Psoas muscle (tissue), 8 donors: Measurements from ENCODE around the gene NATD1. TPM values are rescaled to one million over a fixed set of nuclear protein-coding genes. Genes with fewer than 3 reads are reported as not detected.

ENCODE experiments used
- ATAC-seq, 4 donors: fragments of 200-7000 bp; cut with Tn5 transposase; one replicate each; pipeline ENCODE4 v1.9.1; 2020; ENCODE audit warnings: moderate library complexity in 3 of 4, mild to moderate bottlenecking in 2 of 4
- DNase-seq, 2 donors: peaks; one replicate each; pipeline ENCODE4 v3.0.0-alpha.2; 2020
- H3K27ac ChIP-seq: fragments of 200-600 bp; one replicate; pipeline ENCODE4 v1.8.0; 2022
- H3K27me3 ChIP-seq, 3 donors: fragments of 200-600 bp in 1 of 3; one replicate each; pipeline versions ENCODE4 v1.6.1 to v1.8.0; 2013 to 2022; ENCODE audit warnings: low read length in 2 of 3, mild to moderate bottlenecking in 2 of 3, moderate library complexity in 1 of 3; ENCODE audit not compliant: insufficient read depth in 3 of 3
- H3K36me3 ChIP-seq, 2 donors: fragments of 200-600 bp in 1 of 2; one replicate each; pipeline versions ENCODE4 v1.6.1 to v1.8.0; 2013 to 2022; ENCODE audit warnings: low read depth in 1 of 2, mild to moderate bottlenecking in 1 of 2, moderate library complexity in 1 of 2; ENCODE audit not compliant: insufficient read depth in 1 of 2
- H3K4me1 ChIP-seq: fragments of 200-600 bp; one replicate; pipeline ENCODE4 v1.8.0; 2022
- H3K4me3 ChIP-seq: fragments of 200-600 bp; one replicate; pipeline ENCODE4 v1.8.0; 2022; ENCODE audit warnings: mild to moderate bottlenecking
- H3K9me3 ChIP-seq: fragments of 200-600 bp; one replicate; pipeline ENCODE4 v1.8.0; 2022
- WGBS, 3 donors: extraction: QIAGEN DNeasy Blood & Tissue Kit; methylation state at CpG; one replicate each; pipeline versions ENCODE4 v1.1.6 to v1.1.7; 2013; 5-methylcytosine and 5-hydroxymethylcytosine counted together
- intact Hi-C, 2 donors: fragments of 100-400 bp; cut with DNase I; formaldehyde crosslinking; loops; one replicate each; pipeline versions ENCODE4 v1.11.0 to v1.14.2; 2022
- polyA plus RNA-seq, 3 donors: library from polyadenylated mRNA; stranded (reverse); fragments of 200-250 nt; gene quantifications; one replicate each; pipeline ENCODE4 v1.2.3, GENCODE V29; 2013
- total RNA-seq, 4 donors: library from RNA; stranded (reverse); fragmentation: NEBNext Ultra II Directional in 2 of 4; extraction: Animal tissue kit (Norgen Biotek cat#: 25700) in 2 of 4; gene quantifications; one replicate each; pipeline versions ENCODE4 v1.2.1 to v1.2.4, GENCODE V29; 2021 to 2023
- TF ChIP-seq, protein P1 (sequence below): fragments of 200-600 bp; IDR thresholded peaks from one replicate; pipeline ENCODE4 v1.8.0; 2022; ENCODE audit warnings: antibody characterized with exemption
- donor health status: healthy with polysubstance abuse.
- donor health status: DM: no; HTN: no; CAD: no; lungs with moderate emphysema.
- donor health status: Bipolar disorder and iron deficiency.
- donor health status: healthy.
- donor health status: DM: yes; HTN: yes; CAD: no.
- donor health status: DM: no; HTN: no; CAD: no.
- donor health status: DM: no; HTN: no; CAD: no.
- donor health status: DM: yes; HTN: yes; CAD: no.

The NATD1 gene
- total and polyA plus RNA-seq, 7 donors: 4.7 to 48.0 (median 21.6) TPM

DNA sequence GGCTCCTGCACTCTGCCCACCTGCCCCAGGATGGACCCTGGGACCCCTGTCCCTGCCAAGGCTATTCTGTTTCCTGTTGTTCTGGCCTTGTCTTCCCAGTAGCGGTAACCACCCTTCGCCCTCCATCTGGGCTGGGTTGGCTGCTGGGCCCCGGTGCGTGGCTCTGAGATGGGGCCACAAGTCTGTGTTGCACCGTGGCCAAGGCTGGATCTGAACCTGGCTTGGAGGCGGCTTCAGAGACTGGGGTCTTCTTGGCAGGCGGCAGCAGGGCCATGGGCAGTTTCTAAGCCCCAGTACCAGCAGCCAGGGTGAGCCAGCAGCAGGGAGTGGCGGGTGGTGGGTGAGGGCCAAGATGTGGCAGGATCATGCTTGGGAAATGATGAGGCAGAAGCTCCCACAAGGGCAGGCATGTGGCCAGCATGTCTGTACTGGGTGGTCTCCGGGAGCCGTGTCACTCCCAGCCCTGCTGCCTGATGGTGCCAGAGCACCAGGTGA, 43.9 kb upstream of the NATD1 start:
- ATAC-seq (peak; percentile 8 to 61 (median 37)), DNase-seq (peak in 1 of 2 donors; percentile 45)
- no peak overlapping the region for H3K4me3 ChIP-seq
- H3K36me3 ChIP-seq: peaks cover 0 to 45% of the 10 kb centered on the region in 2 donors
- WGBS, 3 donors: 46 to 54% (median 49%) methylated on average over 10 of the region's 10 CpGs
- intact Hi-C loops: loop anchor here in 1 of 2 donors (10.0 kb wide), 1 partner anchor 908 kb away; no protein-coding TSS in a partner anchor
- H3K9me3 ChIP-seq: no peaks in the 10 kb centered on the region
- TF ChIP-seq, protein P1, sequence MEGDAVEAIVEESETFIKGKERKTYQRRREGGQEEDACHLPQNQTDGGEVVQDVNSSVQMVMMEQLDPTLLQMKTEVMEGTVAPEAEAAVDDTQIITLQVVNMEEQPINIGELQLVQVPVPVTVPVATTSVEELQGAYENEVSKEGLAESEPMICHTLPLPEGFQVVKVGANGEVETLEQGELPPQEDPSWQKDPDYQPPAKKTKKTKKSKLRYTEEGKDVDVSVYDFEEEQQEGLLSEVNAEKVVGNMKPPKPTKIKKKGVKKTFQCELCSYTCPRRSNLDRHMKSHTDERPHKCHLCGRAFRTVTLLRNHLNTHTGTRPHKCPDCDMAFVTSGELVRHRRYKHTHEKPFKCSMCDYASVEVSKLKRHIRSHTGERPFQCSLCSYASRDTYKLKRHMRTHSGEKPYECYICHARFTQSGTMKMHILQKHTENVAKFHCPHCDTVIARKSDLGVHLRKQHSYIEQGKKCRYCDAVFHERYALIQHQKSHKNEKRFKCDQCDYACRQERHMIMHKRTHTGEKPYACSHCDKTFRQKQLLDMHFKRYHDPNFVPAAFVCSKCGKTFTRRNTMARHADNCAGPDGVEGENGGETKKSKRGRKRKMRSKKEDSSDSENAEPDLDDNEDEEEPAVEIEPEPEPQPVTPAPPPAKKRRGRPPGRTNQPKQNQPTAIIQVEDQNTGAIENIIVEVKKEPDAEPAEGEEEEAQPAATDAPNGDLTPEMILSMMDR: no peak
- H3K27me3 ChIP-seq: no peaks in the 10 kb centered on the region
- peaks cover 37% of the 10 kb centered on the region for H3K4me1 ChIP-seq
- H3K27ac ChIP-seq: peak overlapping the region; percentile 64

DNA sequence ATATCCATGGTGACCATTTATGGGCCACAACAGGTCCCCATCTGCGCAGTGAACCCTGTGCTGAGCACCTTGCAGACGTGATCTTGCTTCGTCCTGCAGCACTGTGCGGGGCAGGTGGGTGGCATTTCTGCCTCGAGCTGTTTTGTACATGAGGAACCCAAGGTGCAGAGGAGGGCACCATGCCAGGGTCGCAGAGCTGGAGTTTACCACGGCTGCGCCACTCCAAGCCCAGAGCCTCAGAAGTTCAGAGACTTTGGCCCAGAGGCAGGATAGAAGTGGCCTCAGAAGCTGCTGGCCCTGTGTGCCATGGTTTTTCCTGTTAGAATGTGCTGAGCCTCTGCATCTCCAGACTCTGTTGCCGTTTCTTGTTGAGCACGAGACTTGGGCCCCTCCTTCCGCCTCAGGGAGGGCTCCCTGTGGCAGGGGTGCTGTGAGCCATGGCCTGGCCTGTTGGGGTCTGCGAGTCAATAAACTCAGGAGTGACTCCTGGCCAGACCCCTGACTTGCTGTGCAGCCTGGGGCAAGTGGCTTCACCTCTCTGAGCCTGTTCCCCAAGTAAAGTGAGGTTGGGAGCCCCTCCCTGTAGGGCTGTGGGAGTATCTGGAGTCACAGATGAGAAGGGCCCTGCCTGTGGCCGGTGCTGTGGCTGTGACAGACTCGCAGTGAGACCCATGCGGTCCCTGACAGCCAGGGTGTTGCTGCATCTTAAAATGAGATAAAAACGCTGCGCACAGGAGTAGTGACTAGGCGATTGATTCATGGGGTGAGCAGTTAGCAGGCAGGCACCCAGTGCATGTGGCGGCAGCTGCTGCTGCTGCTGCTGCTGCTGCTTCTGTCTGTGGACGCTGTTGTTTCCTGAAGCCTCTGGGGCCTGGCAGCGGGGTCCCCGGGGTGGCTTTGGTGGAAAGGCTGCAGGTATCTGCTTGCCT, 43.2 kb upstream of the NATD1 start:
- Histone ChIP-seq H3K4me1 (peaks cover 39% of the 10 kb centered on the region), H3K4me3 (no peak overlapping the region), H3K36me3 (peaks cover 0 to 42% of the 10 kb centered on the region in 2 donors), H3K27ac (peak overlapping the region; percentile 64), H3K9me3 (no peaks in the 10 kb centered on the region), H3K27me3 (no peaks in the 10 kb centered on the region)
- peak in 2 of 4 donors; percentile 12 to 18 for ATAC-seq
- WGBS, 3 donors: 55 to 64% (median 55%) methylated on average over 22 of the region's 22 CpGs
- no peak for DNase-seq
- intact Hi-C loops: loop anchor here in 1 of 2 donors (10.0 kb wide), 1 partner anchor 908 kb away; no protein-coding TSS in a partner anchor
- TF ChIP-seq, protein P1: no peak

DNA sequence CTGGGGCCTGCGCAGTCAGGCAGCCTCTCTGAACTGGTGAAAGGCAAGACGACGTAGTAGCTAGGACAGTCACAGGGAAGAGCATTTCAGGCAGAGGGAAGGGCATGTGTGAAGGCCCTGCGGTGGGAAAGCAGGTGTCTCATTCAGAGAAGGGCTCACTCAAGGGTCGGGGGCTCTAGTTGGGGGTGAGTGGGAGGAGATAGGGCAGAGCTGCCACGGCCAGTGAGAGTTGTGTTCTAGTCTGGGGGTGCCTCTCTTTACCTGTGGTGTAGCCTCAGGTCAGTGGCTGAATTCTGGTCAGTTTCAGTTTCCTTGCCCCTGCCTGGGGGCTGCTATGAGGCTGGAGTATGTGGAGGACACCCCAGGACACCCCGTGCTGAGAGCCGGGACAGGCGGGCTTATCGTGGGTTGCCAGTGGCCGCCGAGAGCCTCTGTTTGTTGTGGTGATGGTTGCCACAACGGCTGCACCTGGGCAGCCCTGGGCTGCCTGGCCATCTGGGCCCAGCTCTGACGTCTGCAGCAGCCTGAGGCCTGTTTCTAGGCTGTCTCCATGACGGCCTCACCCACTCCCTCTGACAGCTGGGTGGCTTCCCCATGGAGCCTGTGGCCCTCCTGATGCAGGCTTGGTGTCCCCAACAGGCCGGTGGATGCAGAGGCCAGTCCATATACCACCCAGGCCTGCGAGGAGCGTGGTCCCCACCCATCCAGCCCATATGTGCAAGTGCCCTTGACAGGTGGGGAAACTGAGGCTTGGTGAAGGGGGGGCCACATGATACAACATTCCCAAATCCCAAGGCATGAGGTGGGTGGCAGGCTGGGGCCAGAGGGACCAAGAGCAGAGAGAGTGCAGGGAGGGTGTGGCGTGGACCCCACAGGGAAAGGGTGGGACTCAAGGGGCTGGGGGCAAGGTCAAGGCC, 42.1 kb upstream of the NATD1 start:
- Histone ChIP-seq H3K9me3 (no peaks in the 10 kb centered on the region), H3K27me3 (peaks cover 0 to 1% (median 0%) of the 10 kb centered on the region in 3 donors), H3K4me1 (peaks cover 48% of the 10 kb centered on the region), H3K4me3 (no peak overlapping the region), H3K36me3 (peaks cover 0 to 32% of the 10 kb centered on the region in 2 donors), H3K27ac (peak overlapping the region; percentile 59)
- ATAC-seq (peak; percentile 11 to 49 (median 42)), DNase-seq (peak in 1 of 2 donors; percentile 34)
- intact Hi-C loops: loop anchor here in 1 of 2 donors (10.0 kb wide), 1 partner anchor 910 kb away; no protein-coding TSS in a partner anchor
- TF ChIP-seq, protein P1: no peak
- 48 to 57% (median 55%) methylated on average over 19 of the region's 19 CpGs for WGBS, 3 donors

DNA sequence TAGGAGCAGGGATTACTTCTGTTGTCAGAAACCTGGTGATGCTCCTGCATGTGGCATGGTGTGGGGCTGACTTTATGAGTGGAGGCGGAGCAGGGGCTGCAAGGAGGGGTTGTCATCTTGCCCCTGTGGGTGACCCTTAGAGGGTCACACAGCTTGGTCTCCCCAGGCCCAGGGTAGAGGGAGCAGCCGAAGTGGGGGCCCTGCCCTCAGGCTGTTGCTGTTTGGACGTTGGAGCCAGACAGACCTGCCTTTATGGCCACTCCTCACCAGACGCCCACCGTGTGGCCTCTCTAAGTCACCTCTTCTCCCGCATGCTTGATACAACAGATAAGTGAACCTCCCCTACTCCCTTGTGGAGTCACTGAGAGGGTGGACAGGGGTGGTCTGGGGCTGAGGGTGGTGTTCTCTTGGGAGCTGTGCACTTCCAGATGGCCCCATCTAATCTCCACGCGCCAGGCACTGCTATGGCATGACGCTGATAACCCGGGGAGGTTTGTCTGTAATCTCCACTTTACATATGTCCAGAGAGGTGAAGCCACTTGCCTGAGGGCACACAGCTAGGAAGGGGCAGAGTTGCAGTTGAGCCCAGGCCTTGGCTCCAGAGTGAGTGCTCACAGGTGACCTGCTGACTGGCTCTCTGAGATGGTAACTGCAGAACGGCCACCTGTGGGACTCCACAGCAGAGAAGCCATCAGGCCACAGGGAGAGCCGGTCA, 41.3 kb upstream of the NATD1 start:
- TF ChIP-seq, protein P1: no peak
- Histone ChIP-seq H3K27me3 (peaks cover 0 to 2% (median 0%) of the 10 kb centered on the region in 3 donors), H3K27ac (peak overlapping the region; percentile 59), H3K36me3 (peaks cover 0 to 23% of the 10 kb centered on the region in 2 donors), H3K4me3 (no peak overlapping the region), H3K9me3 (no peaks in the 10 kb centered on the region), H3K4me1 (peaks cover 55% of the 10 kb centered on the region)
- no peak for ATAC-seq
- peak in 1 of 2 donors; percentile 9 for DNase-seq
- intact Hi-C loops: loop anchor here in 1 of 2 donors (10.0 kb wide), 1 partner anchor 910 kb away; no protein-coding TSS in a partner anchor
- WGBS, 3 donors: 62 to 65% (median 64%) methylated on average over 12 of the region's 12 CpGs
